Measurements from ENCODE around the gene C11orf68.
A peak's percentile ranks its signal among the peaks of the same experiment; 100 is the strongest.

The C11orf68 gene

DNA sequence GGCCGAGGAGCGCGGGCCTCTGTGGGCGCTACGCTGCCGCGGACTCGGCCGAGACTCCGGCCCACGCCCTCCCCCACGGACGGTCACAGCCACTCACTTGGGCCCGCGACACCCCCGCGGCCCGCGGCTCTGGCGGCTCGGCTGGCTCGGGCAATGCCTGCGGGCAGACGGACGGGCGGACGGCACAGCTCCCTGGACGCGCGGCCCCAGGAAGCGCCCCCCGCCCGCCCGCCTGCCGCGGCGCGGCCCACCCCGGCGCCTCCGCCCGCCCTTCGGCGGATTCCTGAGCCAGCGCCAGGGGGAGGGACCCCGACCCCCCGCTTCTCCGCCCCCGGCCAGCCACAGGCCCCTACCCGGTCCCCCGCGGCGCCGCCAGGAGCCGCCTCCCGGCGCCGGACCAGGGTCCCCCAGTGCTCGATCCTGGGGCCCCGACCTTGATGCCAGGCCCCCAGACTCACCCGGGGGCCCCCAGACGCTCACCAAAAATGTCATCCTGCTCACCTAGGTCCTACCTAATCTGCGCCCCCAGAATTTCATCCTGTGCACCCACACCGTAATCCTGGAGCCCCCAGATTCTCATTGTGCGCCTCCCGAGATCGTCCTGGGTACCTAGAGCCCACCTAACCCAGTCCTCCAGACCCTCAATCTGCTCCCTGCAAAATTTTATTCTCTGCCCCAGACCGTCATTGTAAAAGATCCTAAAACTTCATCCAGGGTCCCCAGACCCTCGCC lies 46.1 kb downstream of the C11orf68 start, which contains the start of gene EFEMP2:
Gene EFEMP2, minus strand, starts transcription at position 215 of the 732 bp plus-strand sequence. CDS start 446 bp downstream, outside the sequence.
- peak; percentile 54 for DNase-seq (ENCODE audit: low spot score)

DNA sequence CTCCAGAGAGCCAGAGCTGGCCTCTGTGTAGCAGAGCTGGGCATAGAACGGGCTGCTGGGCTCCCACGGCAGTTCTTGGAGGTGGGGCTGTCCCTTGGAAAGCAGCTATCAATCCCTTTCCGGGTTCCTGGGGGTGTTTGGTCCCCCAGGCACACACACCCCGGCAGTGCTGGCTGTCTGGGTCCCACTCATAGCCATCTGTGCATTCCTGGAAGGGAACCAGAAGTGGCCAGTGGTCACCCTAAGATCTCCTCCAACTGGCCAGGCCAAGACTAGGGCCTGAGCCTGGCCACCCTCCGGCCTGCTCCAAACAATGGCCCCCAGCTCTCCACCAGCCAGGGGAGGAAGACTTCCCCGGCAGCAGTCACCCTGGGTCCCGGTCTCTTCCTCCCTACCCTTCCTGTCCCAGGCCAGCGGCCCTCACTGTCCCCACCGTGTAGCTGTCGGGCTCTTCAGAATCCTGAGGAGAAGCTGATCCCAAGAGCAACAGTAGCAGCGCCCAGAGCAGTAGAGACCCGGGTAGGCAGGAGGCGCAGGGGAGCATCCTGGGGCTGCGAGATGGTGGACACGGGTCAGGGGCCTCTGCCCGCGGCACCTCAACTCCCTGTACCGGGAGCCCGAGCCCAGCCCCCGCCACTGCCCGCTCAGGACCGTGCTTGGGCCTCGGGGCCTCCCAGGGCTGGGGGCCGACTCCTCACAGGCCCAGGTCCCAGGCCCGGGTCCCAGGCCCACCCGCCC lies 46.9 kb downstream of the C11orf68 start:
- DNase-seq (ENCODE audit: low spot score), result peak; percentile 44

DNA sequence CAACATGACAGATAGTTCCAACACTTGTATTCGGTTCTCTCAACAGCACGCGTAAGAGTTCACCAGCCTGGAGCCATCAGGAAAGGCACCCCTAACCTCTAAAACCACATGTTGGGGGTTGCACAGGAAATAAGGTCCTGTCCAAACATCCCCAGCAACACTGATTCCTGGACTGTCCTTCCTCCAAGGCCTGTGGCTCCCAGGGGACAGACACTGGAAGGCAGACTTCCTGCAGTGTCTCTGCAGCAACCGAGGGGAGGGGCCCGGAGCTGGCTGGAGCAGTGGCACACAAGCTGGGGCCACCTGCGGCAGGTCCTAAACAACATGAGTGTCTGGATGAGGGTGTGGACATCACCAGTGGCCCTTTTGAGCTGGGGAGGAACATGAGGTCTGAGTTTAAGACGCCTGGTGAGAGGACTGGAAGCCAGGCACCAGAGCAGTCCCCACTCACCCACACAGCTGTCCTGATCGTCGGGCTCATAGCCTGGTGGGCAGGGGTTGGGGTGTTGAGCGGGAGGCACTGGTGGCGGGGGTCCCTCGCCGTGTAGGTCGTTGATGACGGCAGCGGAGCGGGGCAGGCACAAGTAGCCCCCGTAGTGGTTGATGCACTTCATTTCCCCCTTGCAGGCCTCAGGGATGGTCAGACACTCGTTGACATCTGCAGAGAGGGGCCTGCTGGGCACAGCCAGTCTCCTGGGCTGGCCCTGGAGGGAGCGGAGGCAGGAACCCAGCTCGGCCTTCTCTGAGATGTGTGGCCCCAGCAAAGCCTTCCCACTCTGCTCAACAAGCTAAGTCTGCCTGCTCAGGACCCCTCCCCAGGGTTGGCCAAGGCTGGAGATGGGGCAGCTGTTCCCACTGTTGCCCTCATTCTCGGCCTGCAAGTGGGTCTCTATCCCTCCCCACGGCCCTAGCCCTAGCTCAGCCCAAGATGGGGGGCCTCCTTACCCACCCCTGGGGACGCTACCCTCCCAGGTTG lies 47.9 kb downstream of the C11orf68 start:
- DNase-seq (ENCODE audit: low spot score), result no peak

DNA sequence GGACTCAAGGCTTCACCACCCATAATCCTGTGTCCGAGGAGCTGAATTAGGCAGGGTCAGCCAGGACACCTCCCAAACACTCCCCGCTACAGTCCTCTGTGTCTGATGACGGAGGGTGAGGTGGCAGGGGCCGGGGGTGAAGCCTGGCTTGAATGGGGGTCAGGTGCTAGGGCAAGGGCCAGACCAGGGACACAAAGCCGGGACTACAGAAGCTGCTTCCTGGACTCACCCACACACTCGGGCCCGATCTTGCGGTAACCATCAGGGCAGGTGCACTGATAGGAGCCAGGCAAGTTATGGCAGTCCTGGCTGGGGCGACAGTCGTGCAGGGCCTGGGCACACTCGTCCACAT lies 48.6 kb downstream of the C11orf68 start:
- DNase-seq (ENCODE audit: low spot score), result no peak

DNA sequence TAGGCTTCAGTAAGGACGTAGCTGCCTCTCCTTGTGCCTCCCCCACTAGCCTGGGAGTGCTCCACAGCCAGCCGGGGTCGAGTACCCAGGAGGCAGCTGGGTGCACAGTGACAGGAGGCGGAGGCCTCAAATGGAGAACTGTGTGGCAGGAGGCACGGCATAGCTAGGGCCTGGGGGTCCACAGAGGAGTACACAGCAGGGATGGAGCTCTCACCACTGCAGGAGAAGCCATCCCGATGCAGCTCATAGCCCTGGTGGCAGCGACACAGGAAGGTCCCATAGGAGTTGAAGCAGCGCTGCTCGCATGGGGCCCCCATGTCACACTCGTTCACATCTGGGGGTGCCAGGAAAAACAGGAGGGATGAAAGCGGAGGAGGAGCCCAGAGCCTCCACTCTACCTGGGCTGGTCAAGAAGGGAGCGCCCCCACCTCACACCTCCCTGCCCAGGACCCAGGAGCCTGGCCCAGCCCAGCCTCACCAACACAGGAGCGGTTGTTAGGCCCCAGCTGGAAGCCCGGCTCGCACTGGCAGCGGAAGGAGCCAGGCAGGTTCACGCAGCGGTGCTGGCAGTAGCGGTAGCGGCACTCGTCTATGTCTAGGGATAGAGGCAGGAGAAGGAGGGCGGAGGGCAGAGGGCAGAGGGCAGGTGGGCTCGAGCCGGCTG lies 49.1 kb downstream of the C11orf68 start:
- no peak for DNase-seq (ENCODE audit: low spot score)

DNA sequence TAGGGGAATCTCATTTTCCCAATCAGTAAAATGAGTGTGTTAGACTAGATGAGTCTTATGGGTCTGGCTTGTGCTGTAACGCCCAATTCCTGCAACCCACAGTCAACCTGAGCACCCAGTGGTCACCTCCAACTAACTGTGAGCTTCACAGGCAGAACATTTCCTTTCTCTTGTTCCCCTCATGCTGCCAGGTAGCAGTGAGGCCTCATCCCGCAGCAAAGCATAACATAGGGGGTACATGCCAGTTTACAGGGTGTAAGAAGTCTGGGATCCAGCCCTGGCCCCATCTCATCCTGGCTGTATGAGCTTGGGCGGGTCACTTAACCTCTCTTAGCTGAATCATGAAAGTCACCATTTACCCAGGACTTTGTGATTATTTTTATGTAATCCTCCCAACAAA lies 50.0 kb downstream of the C11orf68 start:
- DNase-seq (ENCODE audit: low spot score), result no peak

DNA sequence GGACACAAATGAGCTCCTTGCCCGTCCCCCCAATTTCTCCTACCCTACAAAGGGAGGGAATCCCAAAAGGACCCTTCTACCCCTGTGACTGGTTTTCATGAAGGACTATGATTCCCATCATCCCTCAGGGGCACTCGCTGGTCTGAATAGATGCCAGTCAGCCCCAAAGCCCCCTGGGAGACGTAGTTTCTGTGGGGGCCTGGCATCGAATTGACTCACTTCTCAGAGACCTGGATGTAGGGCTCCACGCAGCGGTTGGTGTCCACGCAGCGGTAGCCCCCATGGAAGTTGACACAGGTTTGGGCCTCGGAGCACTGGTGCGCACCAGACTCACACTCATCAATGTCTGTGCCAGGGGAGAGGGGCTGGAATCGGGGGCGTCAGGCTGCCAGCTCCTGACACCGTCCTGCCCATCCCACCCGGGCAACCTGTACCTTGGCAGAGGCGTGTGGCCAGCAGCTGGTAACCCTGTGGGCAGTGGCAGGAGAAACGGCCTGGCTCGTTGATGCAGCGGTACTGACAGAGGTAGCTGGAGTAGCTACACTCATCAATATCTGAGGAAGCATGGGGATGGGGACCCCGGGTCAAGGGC lies 50.7 kb downstream of the C11orf68 start:
- DNase-seq (ENCODE audit: low spot score), result no peak

DNA sequence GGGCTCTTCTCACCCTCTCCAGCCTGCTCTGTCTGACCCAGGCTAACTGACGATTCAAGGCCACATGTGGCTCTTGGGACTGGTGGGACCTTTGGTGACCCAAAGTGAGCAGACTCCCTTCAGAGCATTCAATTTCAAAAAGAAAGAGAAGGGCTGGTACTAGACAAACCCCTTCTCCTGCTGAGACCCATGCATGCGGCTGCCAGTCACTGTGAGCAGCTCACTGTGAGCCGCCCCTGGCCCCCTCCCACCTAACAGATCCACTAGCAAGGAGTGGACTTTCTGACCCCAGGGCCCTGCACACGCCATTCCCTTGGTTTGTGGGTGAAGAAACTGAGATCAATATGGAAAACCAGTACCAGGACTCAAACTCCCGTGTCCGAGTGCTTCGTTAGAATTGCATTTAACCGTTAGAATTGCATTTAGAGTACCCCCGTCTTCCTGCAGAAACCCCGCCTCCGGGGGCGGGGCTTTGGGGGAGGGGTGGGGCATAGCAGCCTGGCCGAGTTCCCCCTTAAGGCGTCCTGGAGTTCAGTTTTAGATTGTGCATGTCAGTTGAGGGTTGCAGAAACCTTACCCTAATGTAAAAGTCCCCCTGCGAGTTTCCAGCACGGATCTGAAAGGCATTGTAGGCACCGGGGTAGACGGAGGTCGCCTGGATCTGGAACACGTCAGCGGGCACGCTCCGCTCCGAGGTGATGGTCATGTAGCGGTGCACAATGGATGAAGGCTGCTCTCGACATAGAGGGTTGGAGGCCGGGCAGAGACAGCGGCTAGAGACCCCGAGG lies 51.4 kb downstream of the C11orf68 start:
- DNase-seq (ENCODE audit: low spot score), result no peak
